Measurements from ENCODE around the gene SMC3.

- TF ChIP-seq CTCF (IDR thresholded peaks at IDR 0.05) (no peak), JUND (IDR thresholded peaks at IDR 0.05) (no peak), POLR2AphosphoS5 (IDR thresholded peaks at IDR 0.05; ENCODE audit: low read depth, low read length) (no peak), MAX (IDR thresholded peaks at IDR 0.05; ENCODE audit: low read depth) (no peak), EP300 (IDR thresholded peaks at IDR 0.05; ENCODE audit: borderline replicate concordance in 1 of 2, low read depth in 1 of 2, low read length in 1 of 2) (no peak), REST (IDR thresholded peaks at IDR 0.05; ENCODE audit: low read depth, low read length) (no peak), GATA2 (CRISPR knock-in tag; IDR thresholded peaks at IDR 0.05) (no peak)
Observed at GRCh38 chr10:110650265-110650668, 82.8 kb downstream of the SMC3 start.

Measured in SK-N-SH (cell line).